ENCODE data around the gene REXO4.
A peak's percentile ranks its signal among the peaks of the same experiment; 100 is the strongest.
"Not testable (repeated sequence)": the region's sequence is repeated elsewhere in the genome, so short reads cannot be mapped to it uniquely, and the experiment has no call there.

REXO4 gene

GRCh38 chr9:133456409-133456808, 38.6 kb upstream of the REXO4 start:
- TF ChIP-seq CTCF (IDR thresholded peaks at IDR 0.05; ENCODE audit: low read length, missing control alignments) = peak; percentile 5
- no peak overlapping the region for H3K4me3 ChIP-seq (replicated peaks; ENCODE audit: low read depth, low read length)
- DNase-seq (ENCODE audit: low read depth) = no peak

GRCh38 chr9:133455936-133456335, 38.1 kb upstream of the REXO4 start:
- TF ChIP-seq CTCF (IDR thresholded peaks at IDR 0.05; ENCODE audit: low read length, missing control alignments) = no peak
- DNase-seq (ENCODE audit: low read depth) = no peak
- H3K4me3 ChIP-seq (replicated peaks; ENCODE audit: low read depth, low read length) = no peak overlapping the region

GRCh38 chr9:133454943-133455673, 37.3 kb upstream of the REXO4 start:
- TF ChIP-seq CTCF (IDR thresholded peaks at IDR 0.05; ENCODE audit: low read length, missing control alignments) = no peak
- no peak for DNase-seq (ENCODE audit: low read depth)
- no peak overlapping the region for H3K4me3 ChIP-seq (replicated peaks; ENCODE audit: low read depth, low read length)

- TF ChIP-seq CTCF (IDR thresholded peaks at IDR 0.05; ENCODE audit: low read length, missing control alignments) = no peak
- no peak overlapping the region for H3K4me3 ChIP-seq (replicated peaks; ENCODE audit: low read depth, low read length)
- no peak for DNase-seq (ENCODE audit: low read depth)
These were observed 36.5 kb upstream of the REXO4 start for GRCh38 chr9:133454325-133454724.

GRCh38 chr9:133453651-133454050, 35.8 kb upstream of the REXO4 start:
- H3K4me3 ChIP-seq (replicated peaks; ENCODE audit: low read depth, low read length) = no peak overlapping the region
- DNase-seq (ENCODE audit: low read depth) = no peak
- TF ChIP-seq CTCF (IDR thresholded peaks at IDR 0.05; ENCODE audit: low read length, missing control alignments) = no peak

GRCh38 chr9:133452562-133452961, 34.8 kb upstream of the REXO4 start:
- DNase-seq (ENCODE audit: low read depth) = no peak
- TF ChIP-seq CTCF (IDR thresholded peaks at IDR 0.05; ENCODE audit: low read length, missing control alignments) = no peak
- H3K4me3 ChIP-seq (replicated peaks; ENCODE audit: low read depth, low read length) = no peak overlapping the region

- not testable (repeated sequence) for H3K4me3 ChIP-seq (replicated peaks; ENCODE audit: low read depth, low read length); DNase-seq (ENCODE audit: low read depth)
These were observed 34.1 kb upstream of the REXO4 start for GRCh38 chr9:133451865-133452264.

Measured in fibroblast of pulmonary artery (primary cell).